ENCODE data around the gene GRID1.

The GRID1 gene

DNA sequence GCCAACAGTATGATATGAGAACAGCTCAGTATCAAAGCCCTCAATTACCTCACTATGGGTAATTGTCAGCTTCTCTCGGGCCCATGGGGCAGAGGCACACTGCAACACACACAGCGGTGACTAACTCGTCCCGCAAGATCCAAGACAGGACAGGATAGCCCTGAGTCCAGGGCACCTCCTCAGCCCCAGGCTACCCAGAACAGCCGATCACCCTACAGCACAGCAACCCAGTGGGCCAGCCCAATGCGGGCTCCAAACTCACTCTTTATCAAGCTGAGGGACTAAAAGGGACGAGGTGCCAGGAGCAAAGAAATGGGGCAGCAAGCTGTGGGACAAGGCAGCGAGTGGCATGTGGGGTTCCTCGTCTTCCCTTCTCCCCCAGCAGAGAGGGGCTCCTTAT, 765.1 kb downstream of the GRID1 start:
- DNase-seq = no peak

DNA sequence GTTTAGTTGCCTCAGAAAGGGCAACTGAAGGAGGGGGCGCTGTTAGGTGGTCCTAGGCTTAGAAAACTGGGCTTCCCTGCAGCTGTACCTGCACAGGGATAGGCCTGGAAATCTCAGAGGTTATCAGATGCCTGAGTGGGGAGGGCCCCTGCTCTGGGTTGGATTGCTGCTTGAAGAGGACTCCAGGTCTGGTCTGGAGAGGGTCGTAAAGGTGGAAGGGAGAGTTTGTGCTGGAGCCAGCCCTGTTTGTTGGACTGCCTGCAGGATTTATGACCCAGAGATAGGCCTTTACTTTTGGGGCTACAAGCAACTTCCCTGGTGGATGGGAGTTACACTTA, 765.9 kb downstream of the GRID1 start:
- DNase-seq = no peak

DNA sequence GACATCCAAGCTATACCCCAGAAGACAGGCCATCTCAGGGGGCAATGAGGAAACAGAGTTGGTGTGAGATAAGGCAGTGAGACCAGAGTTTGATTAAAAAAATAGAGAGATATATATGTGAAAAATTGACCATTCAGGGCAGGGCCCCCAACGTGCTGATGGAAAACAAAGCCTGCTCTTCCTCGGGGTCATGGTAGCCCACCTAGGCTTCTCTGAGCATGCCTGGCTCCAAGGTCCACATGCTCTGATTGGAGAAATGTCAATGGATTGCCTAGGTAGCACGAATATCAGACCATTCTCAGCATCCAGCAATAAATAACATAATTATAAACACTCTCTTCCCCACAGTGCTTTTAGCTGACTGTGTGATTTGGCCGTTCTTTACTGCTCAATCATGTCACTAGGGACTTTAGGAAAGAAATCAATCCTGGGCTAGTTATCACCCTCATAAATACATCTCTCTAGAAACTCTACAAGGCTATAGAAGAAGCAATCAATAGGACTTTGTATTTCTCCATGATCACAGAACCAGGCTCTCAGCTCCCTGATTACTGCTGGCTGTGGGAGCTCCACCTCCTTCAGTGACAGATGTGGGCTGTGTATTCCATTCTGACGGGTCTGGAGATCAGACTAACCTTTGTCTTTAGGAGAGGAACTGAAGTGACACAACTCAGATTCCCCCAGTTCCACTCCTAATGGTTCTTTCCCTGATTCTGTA, 766.4 kb downstream of the GRID1 start:
- DNase-seq = no peak

DNA sequence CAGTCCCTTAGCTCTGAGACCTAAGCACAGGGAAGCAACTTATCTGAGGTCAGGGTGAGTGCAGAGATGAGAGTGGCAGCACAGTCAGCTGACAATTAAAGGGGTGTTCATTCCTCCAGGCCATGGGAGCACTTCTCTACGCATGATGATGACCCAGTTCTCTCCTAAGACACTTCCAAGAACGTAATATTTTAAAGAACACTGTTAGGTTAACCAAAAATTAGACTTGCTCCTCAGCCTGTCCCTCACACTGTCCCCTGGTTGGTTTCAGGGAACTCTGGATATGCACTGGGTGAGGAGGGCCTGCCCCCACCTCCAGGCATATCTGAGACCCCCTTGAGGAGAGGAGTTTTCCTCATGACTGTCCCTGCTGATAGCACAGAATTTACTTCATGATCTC, 767.5 kb downstream of the GRID1 start:
- no peak for DNase-seq

DNA sequence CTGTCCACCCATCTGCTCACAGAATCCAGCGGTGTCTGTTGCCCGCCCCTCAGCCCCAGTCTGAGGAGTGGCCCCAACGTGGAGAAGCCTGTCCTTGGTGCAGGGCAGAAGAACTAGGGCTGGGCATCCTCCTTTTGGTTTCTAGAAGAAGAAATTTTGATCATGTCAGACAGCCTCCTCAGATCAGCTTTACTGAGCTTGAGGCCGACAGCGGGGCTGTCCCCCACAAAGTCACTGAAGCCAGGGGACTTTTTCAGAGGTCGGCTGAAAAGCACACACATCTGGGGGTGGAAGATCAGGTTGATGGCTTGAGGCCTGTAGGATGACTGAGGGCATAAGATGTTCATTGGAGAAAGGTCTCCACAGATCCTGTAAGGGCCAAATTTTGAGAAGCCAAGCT, 767.9 kb downstream of the GRID1 start:
- no peak for DNase-seq

DNA sequence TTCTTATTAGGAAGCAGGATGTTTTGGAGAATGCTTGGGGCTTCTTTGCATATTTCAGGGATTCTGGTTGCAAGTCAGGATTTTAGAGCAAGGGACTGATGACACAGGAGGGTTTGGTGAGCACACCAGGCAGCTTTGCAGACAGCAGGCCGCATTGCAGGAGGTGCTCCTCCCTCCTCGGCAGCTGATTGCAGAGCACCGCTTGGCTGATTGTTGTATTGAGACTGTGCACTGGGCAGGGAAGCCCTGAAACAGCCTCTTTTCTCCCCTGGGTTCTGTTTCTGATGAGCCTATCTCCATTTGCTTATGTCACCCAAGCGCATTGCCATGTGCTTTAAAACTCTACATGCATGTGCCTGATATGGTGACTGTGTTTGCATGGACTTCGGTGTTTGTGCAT, 769.6 kb downstream of the GRID1 start:
- DNase-seq = no peak

DNA sequence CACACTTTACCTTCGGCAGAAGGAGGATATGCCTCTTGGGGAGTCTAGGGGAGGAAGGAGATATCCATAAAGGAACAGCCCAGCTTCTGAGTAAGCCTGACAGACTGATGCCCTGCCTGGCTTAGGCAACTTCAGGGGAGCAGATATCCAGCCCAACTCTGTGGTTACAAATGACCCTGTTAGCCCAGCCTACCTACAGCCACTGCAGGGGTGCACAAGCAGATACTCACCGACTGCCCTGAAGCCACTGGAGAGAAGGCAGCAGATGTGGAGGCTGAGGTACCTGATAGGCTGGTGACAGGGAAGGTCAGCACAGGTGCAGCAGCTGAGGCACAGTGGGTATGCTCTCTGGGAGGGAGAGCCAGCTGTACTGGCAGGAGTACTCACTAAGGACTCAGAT, 770.2 kb downstream of the GRID1 start:
- DNase-seq = no peak

DNA sequence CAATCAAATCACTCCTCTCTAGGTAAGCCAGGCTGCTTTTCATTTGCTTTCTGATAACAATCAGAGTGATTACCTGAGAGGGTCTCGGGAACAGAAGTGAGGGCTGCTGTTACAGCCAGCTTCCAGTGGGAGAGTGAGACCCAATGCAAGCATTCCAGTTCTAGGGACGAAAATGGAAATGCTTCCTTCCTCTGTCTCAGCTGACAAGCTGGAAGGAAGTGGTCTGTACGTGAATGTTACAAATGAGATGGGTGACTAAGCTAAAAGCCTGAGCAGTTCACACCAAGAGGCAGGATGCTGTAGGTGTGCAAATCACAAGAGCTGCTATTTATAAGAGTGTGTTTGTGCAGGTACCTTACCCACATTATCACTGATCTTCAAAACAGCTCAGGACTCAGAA, 772.4 kb downstream of the GRID1 start:
- no peak for DNase-seq

DNA sequence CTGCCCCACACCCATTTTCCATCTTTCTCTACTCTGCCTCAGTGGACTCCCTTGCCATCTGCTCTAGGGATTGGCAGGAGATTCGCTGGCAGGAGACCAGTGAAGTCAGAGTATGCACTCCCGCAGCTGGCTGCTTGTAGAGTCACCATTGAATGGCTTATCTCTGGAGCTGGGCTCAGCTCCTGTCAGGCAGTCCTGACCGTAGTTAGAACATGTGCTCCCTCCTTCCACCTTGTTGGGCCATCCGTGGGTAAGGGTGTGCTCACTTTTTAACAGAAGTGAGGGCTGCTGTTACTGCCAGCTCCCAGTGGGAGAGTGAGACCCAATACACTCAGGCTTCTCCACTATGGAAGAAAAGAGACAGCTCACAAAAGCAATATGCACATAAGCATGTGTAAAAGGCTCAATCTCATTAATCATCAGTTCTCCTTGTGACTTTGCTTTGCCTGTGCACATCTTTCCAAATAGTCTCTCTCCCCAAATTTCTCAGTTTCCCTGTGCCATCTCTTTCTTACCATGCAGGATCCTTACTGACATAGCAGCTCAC, 773.3 kb downstream of the GRID1 start:
- DNase-seq = no peak

DNA sequence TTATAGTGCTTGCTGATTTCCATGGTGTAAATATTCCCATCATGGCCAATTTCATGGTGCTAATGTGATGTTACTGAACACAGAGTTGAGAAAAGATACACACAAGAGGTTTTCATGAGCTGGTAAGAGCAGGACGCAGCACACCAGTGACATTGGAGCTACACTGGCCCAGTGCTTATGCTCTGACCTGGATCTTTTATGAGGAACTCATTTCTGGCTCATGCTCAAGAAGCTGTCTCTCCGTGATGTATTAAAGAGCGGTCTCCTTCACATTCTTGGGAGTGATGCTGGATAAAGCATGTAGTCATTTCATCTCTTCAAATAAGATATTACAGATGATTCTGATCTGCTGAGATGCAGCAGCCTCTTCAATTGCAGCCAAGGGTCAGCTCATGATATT, 785.2 kb downstream of the GRID1 start:
- DNase-seq = no peak

DNA sequence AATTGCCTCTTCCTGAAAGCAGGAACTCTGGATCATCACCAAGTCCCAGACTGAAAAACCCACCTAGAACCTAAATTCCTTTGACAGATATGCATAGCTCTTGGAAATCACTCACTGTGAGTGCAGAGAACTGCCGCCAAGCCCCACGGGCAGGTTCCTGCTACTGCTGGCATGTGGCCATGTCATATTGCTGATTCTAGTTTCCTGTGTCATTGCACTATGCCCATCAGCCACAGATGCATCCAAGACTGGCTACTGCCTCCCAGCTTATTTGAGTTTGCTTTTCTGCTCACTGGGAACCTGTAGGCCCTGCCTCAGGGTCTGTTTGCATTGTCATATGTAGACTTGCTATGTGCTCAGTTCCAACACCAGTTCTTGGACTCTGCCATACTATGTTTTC, 786.0 kb downstream of the GRID1 start:
- DNase-seq = no peak

DNA sequence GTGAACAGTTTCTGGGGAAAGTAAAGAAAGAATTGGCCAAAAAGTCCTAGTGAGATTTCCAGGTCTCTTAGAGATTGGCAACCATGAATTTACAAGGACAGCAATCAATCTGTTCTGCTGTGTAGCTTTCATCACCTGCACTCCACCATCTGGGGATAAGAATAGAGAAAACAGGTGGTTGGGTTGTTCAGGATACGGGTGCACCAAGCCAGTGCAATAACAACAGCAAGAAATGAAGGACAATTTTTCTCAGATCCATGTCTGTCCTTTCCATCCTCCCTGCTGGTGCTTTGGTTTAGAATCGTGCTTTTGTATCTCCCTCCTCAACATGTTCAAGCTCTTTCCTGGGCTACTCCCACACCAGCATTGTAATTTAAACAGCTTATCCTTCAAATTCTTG, 787.7 kb downstream of the GRID1 start:
- DNase-seq = no peak

DNA sequence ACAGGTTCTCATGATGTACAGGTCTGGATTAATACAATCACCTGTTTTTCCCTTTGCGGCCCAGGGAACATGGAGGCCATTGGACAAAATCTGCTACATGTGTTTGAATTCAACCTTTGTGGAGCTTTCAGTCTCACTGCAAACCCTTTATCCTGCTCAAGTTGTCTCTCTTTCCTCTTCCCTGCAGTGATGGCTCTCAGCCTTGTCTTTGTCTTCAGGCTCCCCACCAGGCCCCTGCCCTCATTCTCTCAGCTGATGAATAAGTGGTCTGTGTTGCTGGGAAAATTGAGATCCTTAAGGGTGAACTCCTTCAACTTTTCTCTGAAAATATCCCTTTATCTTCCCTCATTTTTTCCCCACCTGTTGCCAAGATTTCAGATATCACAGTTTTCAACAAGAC, 791.2 kb downstream of the GRID1 start:
- no peak for DNase-seq

DNA sequence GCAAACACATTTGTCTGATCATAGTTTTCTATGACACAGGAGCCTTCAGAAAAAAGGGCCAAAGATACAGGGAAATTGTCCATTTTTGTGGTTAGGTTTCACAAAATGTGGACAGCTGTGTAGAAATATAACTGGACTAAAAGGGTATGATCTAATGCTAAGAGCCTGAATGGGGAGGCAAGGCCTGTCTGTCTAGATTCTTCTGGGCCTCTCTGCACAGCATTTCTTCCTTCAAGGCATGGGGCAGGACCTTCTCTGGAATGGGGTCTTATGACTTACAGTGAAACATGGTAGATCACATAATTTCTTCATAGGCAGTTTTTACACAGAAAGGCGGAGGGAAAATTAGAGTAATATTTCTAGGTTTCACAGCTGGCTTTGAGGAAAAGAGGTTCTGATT, 795.7 kb downstream of the GRID1 start:
- DNase-seq = no peak

DNA sequence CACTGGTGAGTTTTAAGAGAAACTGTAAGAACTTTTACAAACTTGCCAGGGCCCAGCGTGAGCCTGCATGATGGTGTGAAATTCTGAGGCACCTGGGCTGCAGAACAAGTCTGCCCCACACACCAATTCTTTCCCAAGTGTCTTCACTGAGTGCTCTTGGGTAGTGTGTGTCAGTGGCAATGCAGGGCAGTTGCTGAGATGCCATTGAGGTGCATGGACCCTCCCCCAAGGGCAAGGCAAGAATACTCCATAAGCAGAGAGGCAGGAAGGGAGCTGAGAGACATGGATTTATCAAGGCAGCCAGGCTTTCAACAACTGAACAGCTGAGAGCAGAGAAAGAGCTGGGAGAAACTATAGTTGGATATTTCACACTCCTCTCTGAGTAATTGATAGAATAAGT, 801.2 kb downstream of the GRID1 start:
- DNase-seq = no peak

DNA sequence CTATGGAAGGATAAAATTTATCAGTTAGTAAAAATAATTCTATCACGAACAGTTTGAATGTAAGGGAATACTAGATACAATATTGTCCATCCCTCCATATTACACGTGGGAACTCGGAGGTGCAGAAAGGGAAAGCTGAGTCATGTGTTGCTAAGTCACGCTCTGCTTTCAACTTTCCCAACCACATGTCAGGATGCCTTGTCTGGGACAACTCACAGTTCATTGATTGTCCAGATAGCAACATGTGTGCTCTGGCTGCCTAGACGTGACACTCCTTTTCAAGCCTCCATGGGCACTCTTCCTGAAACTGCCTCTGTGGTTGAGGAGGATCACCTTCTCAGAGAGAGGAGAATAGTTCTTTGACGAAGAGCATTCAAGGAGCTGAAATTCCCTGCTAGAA, 808.1 kb downstream of the GRID1 start:
- DNase-seq = no peak

DNA sequence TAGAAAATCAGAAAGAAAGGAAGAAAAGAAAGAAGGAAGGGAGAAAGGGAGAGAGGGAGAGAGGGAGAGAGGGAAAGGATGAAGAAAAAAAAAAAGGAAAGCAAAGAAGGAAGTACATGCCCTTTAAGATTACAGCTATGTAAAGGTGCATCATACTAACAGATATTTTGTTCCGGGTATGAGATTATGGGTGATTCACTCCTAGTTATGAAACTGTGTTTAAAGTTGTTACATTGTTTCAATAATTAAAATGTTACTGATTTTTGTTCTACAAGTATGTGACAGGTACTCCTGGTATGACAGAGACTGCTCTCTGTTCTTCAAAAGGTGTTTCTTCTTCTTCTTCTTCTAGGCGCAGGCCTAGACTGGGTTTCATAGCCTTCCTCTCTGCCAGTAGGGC, 808.9 kb downstream of the GRID1 start:
- DNase-seq = no peak

DNA sequence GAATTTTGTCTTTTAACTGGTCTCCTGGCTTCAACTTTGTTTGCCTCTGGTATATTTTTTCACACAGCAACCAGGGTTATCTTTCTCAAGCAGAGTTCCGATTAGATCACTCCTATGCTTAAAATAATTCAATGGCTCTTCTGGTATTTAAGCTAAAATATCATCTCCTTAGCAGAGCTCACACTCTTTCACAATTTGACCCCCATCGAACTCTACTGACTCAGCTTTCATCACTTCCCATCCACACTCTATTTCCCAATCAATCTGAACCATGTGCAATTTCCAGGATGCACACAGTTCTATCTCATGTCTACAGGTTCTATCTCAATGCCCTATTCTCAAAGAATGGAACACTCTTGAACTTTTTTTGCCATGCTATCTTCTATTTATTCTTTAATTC, 809.5 kb downstream of the GRID1 start:
- no peak for DNase-seq

Data from activated CD4-positive, alpha-beta T cell treated with anti-CD3 and anti-CD28 coated beads for 4 hours (primary cell).